ENCODE measurements around the gene EHMT1. TPM values are rescaled to one million over a fixed set of nuclear protein-coding genes. Genes with fewer than 3 reads are reported as not detected.

The EHMT1 gene
- total RNA-seq, 1 donor from 2014 or later: 163 TPM

GRCh38 chr9:137748311-137748710, 129.5 kb downstream of the EHMT1 start:
- Mint-ChIP-seq H3K27me3 (ENCODE audit: low read depth) (no peaks in the 10 kb centered on the region), H3K36me3 (ENCODE audit: low read depth) (peaks cover 23% of the 10 kb centered on the region), H3K4me3 (no peak overlapping the region), H3K27ac (ENCODE audit: unreplicated experiment) (no peak overlapping the region), H3K9me3 (no peaks in the 10 kb centered on the region), H3K4me1 (peaks cover 29% of the 10 kb centered on the region)
- no peak for DNase-seq (ENCODE audit: low read depth, low spot score)
- no peak for TF ChIP-seq CTCF (conservative IDR thresholded peaks at IDR 0.05)

GRCh38 chr9:137748741-137749140, 129.9 kb downstream of the EHMT1 start:
- H3K9me3 Mint-ChIP-seq: no peaks in the 10 kb centered on the region
- no peak overlapping the region for H3K4me3 Mint-ChIP-seq
- no peak for DNase-seq (ENCODE audit: low read depth, low spot score)
- H3K27me3 Mint-ChIP-seq (ENCODE audit: low read depth): no peaks in the 10 kb centered on the region
- H3K4me1 Mint-ChIP-seq: peaks cover 29% of the 10 kb centered on the region
- peaks cover 27% of the 10 kb centered on the region for H3K36me3 Mint-ChIP-seq (ENCODE audit: low read depth)
- no peak for TF ChIP-seq CTCF (conservative IDR thresholded peaks at IDR 0.05)
- H3K27ac Mint-ChIP-seq (ENCODE audit: unreplicated experiment): peak overlapping the region; percentile 27

- no peak for DNase-seq (ENCODE audit: low read depth, low spot score)
- peaks cover 33% of the 10 kb centered on the region for H3K36me3 Mint-ChIP-seq (ENCODE audit: low read depth)
- no peaks in the 10 kb centered on the region for H3K9me3 Mint-ChIP-seq
- no peak for TF ChIP-seq CTCF (conservative IDR thresholded peaks at IDR 0.05)
- H3K4me1 Mint-ChIP-seq: peaks cover 29% of the 10 kb centered on the region
- no peak overlapping the region for H3K27ac Mint-ChIP-seq (ENCODE audit: unreplicated experiment)
- H3K4me3 Mint-ChIP-seq: no peak overlapping the region
- no peaks in the 10 kb centered on the region for H3K27me3 Mint-ChIP-seq (ENCODE audit: low read depth)
These were observed 130.7 kb downstream of the EHMT1 start for GRCh38 chr9:137749511-137749910.

- no peak for TF ChIP-seq CTCF (conservative IDR thresholded peaks at IDR 0.05)
- no peaks in the 10 kb centered on the region for H3K9me3 Mint-ChIP-seq
- peaks cover 29% of the 10 kb centered on the region for H3K4me1 Mint-ChIP-seq
- DNase-seq (ENCODE audit: low read depth, low spot score): no peak
- H3K36me3 Mint-ChIP-seq (ENCODE audit: low read depth): peaks cover 34% of the 10 kb centered on the region
- H3K4me3 Mint-ChIP-seq: no peak overlapping the region
- H3K27me3 Mint-ChIP-seq (ENCODE audit: low read depth): no peaks in the 10 kb centered on the region
- no peak overlapping the region for H3K27ac Mint-ChIP-seq (ENCODE audit: unreplicated experiment)
These were observed 131.2 kb downstream of the EHMT1 start for GRCh38 chr9:137750007-137750406.

- no peak overlapping the region for H3K27ac Mint-ChIP-seq (ENCODE audit: unreplicated experiment)
- H3K27me3 Mint-ChIP-seq (ENCODE audit: low read depth): no peaks in the 10 kb centered on the region
- TF ChIP-seq CTCF (conservative IDR thresholded peaks at IDR 0.05): no peak
- peaks cover 29% of the 10 kb centered on the region for H3K4me1 Mint-ChIP-seq
- peaks cover 5% of the 10 kb centered on the region for H3K9me3 Mint-ChIP-seq
- H3K4me3 Mint-ChIP-seq: peak overlapping the region; percentile 59
- DNase-seq (ENCODE audit: low read depth, low spot score): no peak
- H3K36me3 Mint-ChIP-seq (ENCODE audit: low read depth): peaks cover 39% of the 10 kb centered on the region
These were observed 131.8 kb downstream of the EHMT1 start for GRCh38 chr9:137750566-137750965.

- DNase-seq (ENCODE audit: low read depth, low spot score): no peak
- H3K27ac Mint-ChIP-seq (ENCODE audit: unreplicated experiment): no peak overlapping the region
- H3K27me3 Mint-ChIP-seq (ENCODE audit: low read depth): no peaks in the 10 kb centered on the region
- TF ChIP-seq CTCF (conservative IDR thresholded peaks at IDR 0.05): no peak
- H3K36me3 Mint-ChIP-seq (ENCODE audit: low read depth): peaks cover 49% of the 10 kb centered on the region
- no peak overlapping the region for H3K4me3 Mint-ChIP-seq
- peaks cover 29% of the 10 kb centered on the region for H3K4me1 Mint-ChIP-seq
- H3K9me3 Mint-ChIP-seq: peaks cover 8% of the 10 kb centered on the region
These were observed 132.8 kb downstream of the EHMT1 start for GRCh38 chr9:137751616-137752015.

All from neural crest cell (in vitro differentiated cells).